Measurements from ENCODE around the gene NDUFB6.

DNA sequence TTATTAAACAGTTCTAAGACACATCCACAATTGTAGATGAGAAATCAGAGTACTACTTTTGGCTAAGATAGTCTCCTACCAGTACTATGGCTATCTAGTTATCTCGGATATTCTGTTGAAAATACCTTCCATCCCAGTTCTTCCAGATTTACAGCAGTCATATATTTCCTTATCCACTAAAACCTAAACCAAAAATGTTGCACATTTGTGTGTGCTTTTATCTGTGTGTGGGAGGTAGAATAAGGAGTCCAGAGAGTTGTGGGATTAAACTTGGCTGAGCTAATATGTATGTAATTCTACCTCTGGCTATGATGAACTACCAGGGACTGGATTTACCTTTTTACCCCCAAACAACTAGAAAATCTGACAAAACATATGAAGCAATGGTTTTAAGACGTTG is 17.5 kb upstream of the NDUFB6 start:
- TF ChIP-seq, protein P1, sequence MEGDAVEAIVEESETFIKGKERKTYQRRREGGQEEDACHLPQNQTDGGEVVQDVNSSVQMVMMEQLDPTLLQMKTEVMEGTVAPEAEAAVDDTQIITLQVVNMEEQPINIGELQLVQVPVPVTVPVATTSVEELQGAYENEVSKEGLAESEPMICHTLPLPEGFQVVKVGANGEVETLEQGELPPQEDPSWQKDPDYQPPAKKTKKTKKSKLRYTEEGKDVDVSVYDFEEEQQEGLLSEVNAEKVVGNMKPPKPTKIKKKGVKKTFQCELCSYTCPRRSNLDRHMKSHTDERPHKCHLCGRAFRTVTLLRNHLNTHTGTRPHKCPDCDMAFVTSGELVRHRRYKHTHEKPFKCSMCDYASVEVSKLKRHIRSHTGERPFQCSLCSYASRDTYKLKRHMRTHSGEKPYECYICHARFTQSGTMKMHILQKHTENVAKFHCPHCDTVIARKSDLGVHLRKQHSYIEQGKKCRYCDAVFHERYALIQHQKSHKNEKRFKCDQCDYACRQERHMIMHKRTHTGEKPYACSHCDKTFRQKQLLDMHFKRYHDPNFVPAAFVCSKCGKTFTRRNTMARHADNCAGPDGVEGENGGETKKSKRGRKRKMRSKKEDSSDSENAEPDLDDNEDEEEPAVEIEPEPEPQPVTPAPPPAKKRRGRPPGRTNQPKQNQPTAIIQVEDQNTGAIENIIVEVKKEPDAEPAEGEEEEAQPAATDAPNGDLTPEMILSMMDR (IDR thresholded peaks at IDR 0.05) = no peak
- TF ChIP-seq POLR2A (IDR thresholded peaks at IDR 0.05) = no peak
